Measurements from ENCODE around the gene MYH14.

MYH14 gene

GRCh38 chr19:50292216-50292827 is 88.9 kb downstream of the MYH14 start:
- no peak for DNase-seq (ENCODE audit: low read depth)

- DNase-seq (ENCODE audit: low read depth) = no peak
These were observed 90.0 kb downstream of the MYH14 start for GRCh38 chr19:50293263-50294004.

- no peak for DNase-seq (ENCODE audit: low read depth)
These were observed 96.6 kb downstream of the MYH14 start for GRCh38 chr19:50300051-50300450.

- no peak for DNase-seq (ENCODE audit: low read depth)
These were observed 97.6 kb downstream of the MYH14 start for GRCh38 chr19:50300814-50301606.

GRCh38 chr19:50301607-50301971 is 98.2 kb downstream of the MYH14 start:
- DNase-seq (ENCODE audit: low read depth) = no peak

GRCh38 chr19:50303558-50303957 is 100.1 kb downstream of the MYH14 start:
- DNase-seq (ENCODE audit: low read depth) = no peak

GRCh38 chr19:50308991-50309390 is 105.6 kb downstream of the MYH14 start:
- no peak for DNase-seq (ENCODE audit: low read depth)

- DNase-seq (ENCODE audit: low read depth) = no peak
These were observed 106.1 kb downstream of the MYH14 start for GRCh38 chr19:50309396-50310125.

GRCh38 chr19:50310759-50311465 is 107.5 kb downstream of the MYH14 start:
- no peak for DNase-seq (ENCODE audit: low read depth)

- DNase-seq (ENCODE audit: low read depth) = no peak
These were observed 108.6 kb downstream of the MYH14 start for GRCh38 chr19:50311723-50312635.

- no peak for DNase-seq (ENCODE audit: low read depth)
These were observed 109.8 kb downstream of the MYH14 start for GRCh38 chr19:50312967-50313811.

GRCh38 chr19:50313812-50314536 is 110.6 kb downstream of the MYH14 start:
- no peak for DNase-seq (ENCODE audit: low read depth)

GRCh38 chr19:50314724-50315708 is 111.6 kb downstream of the MYH14 start:
- no peak for DNase-seq (ENCODE audit: low read depth)

- no peak for DNase-seq (ENCODE audit: low read depth)
These were observed 112.5 kb downstream of the MYH14 start for GRCh38 chr19:50315773-50316448.

GRCh38 chr19:50317115-50317514 is 113.7 kb downstream of the MYH14 start:
- DNase-seq (ENCODE audit: low read depth) = no peak

GRCh38 chr19:50318438-50318837 is 115.0 kb downstream of the MYH14 start:
- DNase-seq (ENCODE audit: low read depth) = no peak

- DNase-seq (ENCODE audit: low read depth) = no peak
These were observed 115.7 kb downstream of the MYH14 start for GRCh38 chr19:50319156-50319555.

All from T-helper 22 cell (primary cell).